Trophoblast cell (in vitro differentiated cells and primary cell): ENCODE measurements around the gene MUC12.

Source experiments
- DNase-seq, 2 donors: peaks; one replicate each; pipeline ENCODE4 v3.0.0-alpha.2; 2016
- H2AFZ ChIP-seq: 2 replicates; pipeline ENCODE4 v1.6.1; 2013; ENCODE audit warnings: low read length, moderate library complexity, mild to moderate bottlenecking; ENCODE audit not compliant: insufficient read depth, poor library complexity
- H2AK5ac ChIP-seq: 2 replicates; pipeline ENCODE4 v1.6.1; 2013; ENCODE audit warnings: mild to moderate bottlenecking, low read length
- H2BK120ac ChIP-seq: 2 replicates; pipeline ENCODE4 v1.6.1; 2013; ENCODE audit warnings: low read length, mild to moderate bottlenecking, moderate library complexity; ENCODE audit not compliant: insufficient read depth, poor library complexity
- H2BK12ac ChIP-seq: 2 replicates; pipeline ENCODE4 v1.6.1; 2013; ENCODE audit warnings: mild to moderate bottlenecking, low read length, moderate library complexity
- H2BK5ac ChIP-seq: 2 replicates; pipeline ENCODE4 v1.6.1; 2013; ENCODE audit warnings: low read length, low read depth, moderate library complexity, mild to moderate bottlenecking; ENCODE audit not compliant: poor library complexity
- H3K14ac ChIP-seq: 2 replicates; pipeline ENCODE4 v1.6.1; 2013; ENCODE audit warnings: mild to moderate bottlenecking, low read length
- H3K18ac ChIP-seq: 2 replicates; pipeline ENCODE4 v1.6.1; 2013; ENCODE audit warnings: mild to moderate bottlenecking, low read length
- H3K23ac ChIP-seq: 2 replicates; pipeline ENCODE4 v1.6.1; 2013; ENCODE audit warnings: low read length
- H3K27ac ChIP-seq: 2 replicates; pipeline ENCODE4 v1.5.1; 2013; ENCODE audit warnings: low read depth, mild to moderate bottlenecking, inconsistent platforms, low read length, moderate library complexity
- H3K27me3 ChIP-seq: 2 replicates; pipeline ENCODE4 v1.6.1; 2013; ENCODE audit warnings: inconsistent platforms, mild to moderate bottlenecking, low read length, moderate library complexity; ENCODE audit not compliant: insufficient read depth
- H3K36me3 ChIP-seq, 2 experiments: 1 replicate in 1 of 2; 2 replicates in 1 of 2; pipeline ENCODE4 v1.6.1; 2013; ENCODE audit warnings: low read length in 2 of 2, mild to moderate bottlenecking in 2 of 2, moderate library complexity in 1 of 2; ENCODE audit not compliant: insufficient read depth in 2 of 2, control insufficient read depth in 1 of 2
- H3K4ac ChIP-seq: 2 replicates; pipeline ENCODE4 v1.6.1; 2013; ENCODE audit warnings: low read depth, mild to moderate bottlenecking, low read length, moderate library complexity
- H3K4me1 ChIP-seq, 2 experiments: 1 replicate in 1 of 2; 2 replicates in 1 of 2; pipeline ENCODE4 v1.6.1; 2013; ENCODE audit warnings: low read length in 2 of 2, mild to moderate bottlenecking in 2 of 2, moderate library complexity in 1 of 2; ENCODE audit not compliant: insufficient read depth in 2 of 2, control insufficient read depth in 1 of 2
- H3K4me2 ChIP-seq: 2 replicates; pipeline ENCODE4 v1.6.1; 2013; ENCODE audit warnings: inconsistent platforms, mild to moderate bottlenecking, low read length, moderate library complexity
- H3K4me3 ChIP-seq: 2 replicates; pipeline ENCODE4 v1.5.1; 2013; ENCODE audit warnings: mild to moderate bottlenecking, low read depth, low read length, inconsistent platforms
- H3K79me1 ChIP-seq: one replicate; pipeline ENCODE4 v1.6.1; 2013; ENCODE audit warnings: low read length
- H3K79me2 ChIP-seq: 2 replicates; pipeline ENCODE4 v1.6.1; 2013; ENCODE audit warnings: low read length, mild to moderate bottlenecking; ENCODE audit not compliant: control insufficient read depth, insufficient read depth, poor library complexity
- H3K9ac ChIP-seq: 2 replicates; pipeline ENCODE4 v1.6.1; 2013; ENCODE audit warnings: mild to moderate bottlenecking, low read length
- H3K9me3 ChIP-seq: 2 replicates; pipeline ENCODE4 v1.6.1; 2013; ENCODE audit warnings: low read depth, mild to moderate bottlenecking, control low read depth, inconsistent platforms, low read length; ENCODE audit not compliant: insufficient read depth
- H4K12ac ChIP-seq: 2 replicates; pipeline ENCODE4 v1.6.1; 2013; ENCODE audit warnings: low read depth, mild to moderate bottlenecking, low read length, moderate library complexity
- H4K8ac ChIP-seq: 2 replicates; pipeline ENCODE4 v1.6.1; 2013; ENCODE audit warnings: low read depth, mild to moderate bottlenecking, low read length, moderate library complexity
- H4K91ac ChIP-seq: one replicate; pipeline ENCODE4 v1.6.1; 2013; ENCODE audit warnings: low read depth, mild to moderate bottlenecking, low read length, moderate library complexity
- WGBS: extraction: QIAGEN DNeasy Blood & Tissue Kit; methylation state at CpG from one replicate; pipeline ENCODE4 v1.1.7; 2013; ENCODE audit warnings: missing lambda C conversion rate; ENCODE audit not compliant: insufficient read length, insufficient coverage; ENCODE audit errors: extremely low coverage; 5-methylcytosine and 5-hydroxymethylcytosine counted together

MUC12 gene

GRCh38 chr7:101018271-101019167 is 49.2 kb downstream of the MUC12 start:
- Histone ChIP-seq H3K4me2 (no peak overlapping the region), H3K4ac (no peak overlapping the region), H4K12ac (no peak overlapping the region), H3K14ac (peak overlapping the region; percentile 18), H2BK5ac (no peak overlapping the region), H3K9ac (no peak overlapping the region), H3K4me3 (no peak overlapping the region), H3K18ac (no peak overlapping the region), H3K79me1 (peaks cover 3% of the 10 kb centered on the region), H3K23ac (no peak overlapping the region), H3K27me3 (no peaks in the 10 kb centered on the region), H3K4me1 (peaks cover 14% of the 10 kb centered on the region in 2 experiments), H2AFZ (no peak overlapping the region), H3K9me3 (no peaks in the 10 kb centered on the region), H2BK12ac (no peak overlapping the region), H4K91ac (peak overlapping the region; percentile 49), H3K79me2 (no peaks in the 10 kb centered on the region), H3K36me3 (no peaks in the 10 kb centered on the region), H4K8ac (peak overlapping the region; percentile 11), H2BK120ac (no peak overlapping the region), H2AK5ac (no peak overlapping the region), H3K27ac (peak overlapping the region; percentile 13)
- WGBS = no CpG with 5 or more reads among the region's 14 CpGs
- DNase-seq = no peak

GRCh38 chr7:101020444-101020843 is 51.1 kb downstream of the MUC12 start:
- peaks cover 14% of the 10 kb centered on the region in 2 experiments for H3K4me1 ChIP-seq
- no peaks in the 10 kb centered on the region for H3K9me3 ChIP-seq
- no CpG with 5 or more reads among the region's 8 CpGs for WGBS
- H3K27me3 ChIP-seq = no peaks in the 10 kb centered on the region
- H3K23ac ChIP-seq = no peak overlapping the region
- H4K12ac ChIP-seq = no peak overlapping the region
- no peak overlapping the region for H2BK120ac ChIP-seq
- no peak overlapping the region for H3K4me2 ChIP-seq
- H2AK5ac ChIP-seq = no peak overlapping the region
- H3K9ac ChIP-seq = peak overlapping the region; percentile 21
- no peak overlapping the region for H2BK12ac ChIP-seq
- no peak overlapping the region for H3K18ac ChIP-seq
- H3K14ac ChIP-seq = no peak overlapping the region
- no peak for DNase-seq
- H3K79me2 ChIP-seq = no peaks in the 10 kb centered on the region
- no peaks in the 10 kb centered on the region for H3K36me3 ChIP-seq
- H2BK5ac ChIP-seq = no peak overlapping the region
- no peak overlapping the region for H4K91ac ChIP-seq
- peaks cover 3% of the 10 kb centered on the region for H3K79me1 ChIP-seq
- H3K27ac ChIP-seq = no peak overlapping the region
- no peak overlapping the region for H2AFZ ChIP-seq
- H4K8ac ChIP-seq = no peak overlapping the region
- no peak overlapping the region for H3K4ac ChIP-seq
- H3K4me3 ChIP-seq = no peak overlapping the region

- WGBS = no CpG with 5 or more reads among the region's 3 CpGs
- Histone ChIP-seq H3K4me1 (peaks cover 10 to 12% of the 10 kb centered on the region in 2 experiments), H4K91ac (no peak overlapping the region)
Measured at GRCh38 chr7:101021703-101022102, 52.3 kb downstream of the MUC12 start.

DNA sequence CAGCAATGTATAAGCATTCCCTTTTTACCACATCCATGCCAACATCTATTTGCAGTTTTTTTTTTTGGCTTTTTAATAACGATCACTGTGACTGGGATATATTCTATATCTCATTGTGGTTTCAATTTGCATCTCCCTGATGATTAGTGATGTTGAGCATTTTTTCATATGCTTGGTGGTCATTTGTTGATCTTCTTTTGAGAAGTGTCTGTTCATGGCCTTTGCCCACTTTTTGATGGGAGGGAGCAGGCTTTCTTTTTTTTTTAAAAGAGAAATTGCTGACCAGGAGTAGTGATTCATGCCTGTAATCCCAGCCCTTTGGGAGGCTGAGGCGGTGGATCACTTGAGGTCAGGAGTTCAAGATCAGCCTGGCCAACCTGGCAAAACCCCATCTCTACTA is 54.5 kb downstream of the MUC12 start:
- Histone ChIP-seq H3K79me1 (no peaks in the 10 kb centered on the region), H3K14ac (no peak overlapping the region), H3K4ac (no peak overlapping the region), H2AK5ac (no peak overlapping the region), H3K23ac (no peak overlapping the region), H4K12ac (no peak overlapping the region), H3K36me3 (no peaks in the 10 kb centered on the region), H3K79me2 (no peaks in the 10 kb centered on the region), H2BK12ac (no peak overlapping the region), H4K91ac (no peak overlapping the region), H4K8ac (no peak overlapping the region), H3K27ac (no peak overlapping the region), H2AFZ (no peak overlapping the region), H2BK5ac (no peak overlapping the region), H3K4me2 (no peak overlapping the region), H3K4me3 (no peak overlapping the region), H3K9me3 (no peaks in the 10 kb centered on the region), H3K27me3 (no peaks in the 10 kb centered on the region), H3K4me1 (peaks cover 3% of the 10 kb centered on the region in 2 experiments), H3K18ac (no peak overlapping the region), H2BK120ac (no peak overlapping the region), H3K9ac (no peak overlapping the region)
- no peak for DNase-seq
- no CpG with 5 or more reads among the region's 2 CpGs for WGBS

More at GRCh38 chr7:101021703-101022102, 52.3 kb downstream of the MUC12 start:
- Histone ChIP-seq H3K27me3 (no peaks in the 10 kb centered on the region), H2BK120ac (no peak overlapping the region), H3K4ac (no peak overlapping the region), H4K12ac (no peak overlapping the region), H3K18ac (no peak overlapping the region), H2BK12ac (no peak overlapping the region), H3K27ac (no peak overlapping the region), H2BK5ac (no peak overlapping the region), H3K4me2 (no peak overlapping the region), H3K4me3 (no peak overlapping the region), H3K79me2 (no peaks in the 10 kb centered on the region), H4K8ac (no peak overlapping the region), H3K36me3 (no peaks in the 10 kb centered on the region), H3K79me1 (peaks cover 3% of the 10 kb centered on the region), H3K9ac (no peak overlapping the region), H2AK5ac (no peak overlapping the region), H3K14ac (no peak overlapping the region), H3K9me3 (no peaks in the 10 kb centered on the region), H2AFZ (no peak overlapping the region), H3K23ac (no peak overlapping the region)
- no peak for DNase-seq
